Raji (cell line): ENCODE results near the gene CACNA1C.

Experiments used
- POLR2A ChIP-seq: IDR thresholded peaks from 2 replicates; pipeline ENCODE4 v1.6.1; 2011; ENCODE audit warnings: low read depth, low read length, control low read depth; ENCODE audit not compliant: insufficient read depth

Gene CACNA1C

DNA sequence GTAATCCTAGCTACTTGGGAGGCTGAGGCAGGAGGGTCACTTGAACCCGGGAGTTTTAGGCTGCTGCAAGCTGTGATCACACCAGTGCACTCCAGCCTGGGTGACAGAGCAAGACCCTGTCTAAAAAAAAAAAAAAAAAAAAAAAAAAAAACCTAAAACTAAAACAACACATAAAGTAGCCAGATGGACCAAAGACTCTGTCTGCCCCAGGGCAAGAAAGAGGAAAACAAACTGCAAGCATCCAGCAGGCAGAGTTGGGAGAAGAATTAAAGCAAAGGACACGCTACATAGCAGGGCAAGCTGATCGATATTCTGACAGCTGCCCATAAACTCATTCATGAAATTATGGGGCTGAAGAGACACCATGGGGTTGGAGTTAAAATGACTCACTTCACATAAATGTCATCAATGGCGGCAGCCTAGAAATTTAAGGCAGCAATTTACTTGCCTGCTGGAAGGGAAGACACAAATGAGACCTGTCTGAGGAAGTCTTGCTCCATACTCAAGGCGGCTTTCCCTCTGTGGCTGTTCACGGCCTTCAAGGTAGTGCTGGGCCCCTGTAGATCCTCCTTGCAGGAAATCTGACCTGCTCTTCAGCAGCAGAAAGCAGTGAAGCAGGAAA lies 482.9 kb downstream of the CACNA1C start:
- no peak for TF ChIP-seq POLR2A

DNA sequence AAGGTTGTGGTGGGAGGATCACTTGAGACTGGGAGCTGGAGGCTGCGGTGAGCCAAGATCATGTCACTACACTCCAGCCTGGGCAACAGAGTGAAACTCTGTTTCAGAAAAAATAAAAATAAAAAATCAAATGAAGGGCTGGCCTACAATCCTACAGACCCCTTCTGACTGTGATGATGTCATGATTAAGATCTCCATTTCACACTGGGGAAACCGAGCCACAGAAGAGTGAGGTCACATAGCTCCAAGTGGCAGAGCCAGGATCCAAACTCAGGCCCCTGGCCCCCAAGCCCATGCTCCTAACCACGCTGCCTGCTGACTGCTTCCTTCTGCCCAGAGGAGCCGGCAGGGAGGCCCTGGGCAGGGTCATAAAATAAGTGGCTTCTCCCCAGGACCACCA lies 483.9 kb downstream of the CACNA1C start:
- no peak for TF ChIP-seq POLR2A

DNA sequence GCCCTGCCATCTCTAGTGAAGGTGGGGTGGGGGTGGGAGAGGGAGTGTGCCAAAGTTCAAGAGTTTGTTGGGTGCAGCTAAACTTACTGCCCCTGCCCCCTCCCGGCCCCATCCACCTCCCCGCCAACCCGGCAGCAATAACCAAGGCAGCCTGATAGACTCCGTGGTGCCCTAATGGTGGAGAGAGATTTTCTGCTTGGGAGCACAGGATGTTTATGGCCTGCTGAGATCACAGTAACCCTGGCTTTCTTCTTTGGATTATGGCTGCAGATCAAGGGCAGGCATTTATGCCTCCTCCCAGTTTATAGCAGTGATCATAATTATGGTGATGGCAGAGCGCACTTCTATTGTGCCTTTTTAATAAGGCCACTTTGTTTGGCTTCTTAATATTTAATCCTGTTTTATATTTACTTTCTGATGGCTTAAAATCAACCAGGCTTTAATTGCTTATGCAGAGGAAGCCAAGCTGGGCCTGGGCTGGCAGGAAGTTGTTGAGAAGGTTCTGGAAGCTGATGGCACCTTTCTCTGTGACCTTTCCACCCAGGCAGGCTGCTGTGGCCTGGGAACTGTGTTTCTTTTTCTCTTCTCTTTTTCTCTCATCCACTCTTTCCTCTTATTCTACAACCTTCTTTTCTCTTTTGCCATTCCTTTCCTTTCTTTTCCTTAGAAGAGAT lies 485.2 kb downstream of the CACNA1C start:
- no peak for TF ChIP-seq POLR2A

GRCh38 chr12:2539938-2540337 lies 487.2 kb downstream of the CACNA1C start:
- no peak for TF ChIP-seq POLR2A

GRCh38 chr12:2540535-2540941 lies 487.8 kb downstream of the CACNA1C start:
- TF ChIP-seq POLR2A: no peak

DNA sequence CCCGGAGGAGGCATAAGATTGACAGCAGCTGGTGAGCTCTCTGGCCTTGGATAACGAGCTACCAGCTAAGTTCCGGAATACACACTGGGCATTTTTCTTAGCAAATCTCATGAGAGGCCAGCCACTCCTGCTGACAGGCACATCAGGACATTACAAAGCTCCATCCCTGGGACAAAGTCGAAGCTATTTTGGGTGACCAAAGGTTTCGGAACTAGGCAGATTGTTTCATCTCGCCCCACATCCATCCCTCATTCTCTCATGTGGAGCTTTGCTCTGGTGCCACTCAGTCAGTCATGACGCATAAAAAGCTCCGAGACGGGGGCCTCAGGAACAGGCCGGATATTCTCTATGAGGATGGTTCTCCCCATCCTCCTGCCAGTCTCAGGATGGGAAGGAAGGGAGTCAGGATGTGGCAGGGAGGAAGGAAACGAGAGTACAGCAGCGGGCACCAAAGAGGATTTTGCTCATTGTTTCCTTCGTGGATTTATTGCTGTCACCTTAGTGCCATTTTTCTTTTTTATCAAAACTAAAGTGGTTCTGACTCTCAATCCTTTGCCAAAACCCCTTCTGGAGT lies 488.9 kb downstream of the CACNA1C start:
- TF ChIP-seq POLR2A: no peak

DNA sequence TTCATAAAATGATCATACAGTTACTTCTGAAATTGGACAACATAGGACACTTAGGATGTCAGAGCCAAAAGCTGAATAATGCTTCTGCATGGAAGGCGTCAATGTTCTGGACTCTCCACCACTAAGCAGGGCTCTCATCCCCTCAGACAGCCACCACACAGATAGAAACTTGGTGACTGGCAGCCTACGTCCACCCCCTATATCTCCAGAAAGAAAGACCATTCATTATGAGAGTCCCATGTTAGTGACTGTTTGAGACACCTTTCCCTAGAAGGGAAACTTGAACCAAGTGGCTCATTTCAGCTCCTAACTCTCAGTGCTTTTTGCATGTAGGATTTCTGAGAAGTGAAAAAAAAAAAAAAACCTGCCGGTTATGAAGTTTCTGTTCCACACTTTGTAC lies 491.0 kb downstream of the CACNA1C start:
- TF ChIP-seq POLR2A: no peak

- TF ChIP-seq POLR2A: no peak
Measured at GRCh38 chr12:2544230-2544629, 491.4 kb downstream of the CACNA1C start.

DNA sequence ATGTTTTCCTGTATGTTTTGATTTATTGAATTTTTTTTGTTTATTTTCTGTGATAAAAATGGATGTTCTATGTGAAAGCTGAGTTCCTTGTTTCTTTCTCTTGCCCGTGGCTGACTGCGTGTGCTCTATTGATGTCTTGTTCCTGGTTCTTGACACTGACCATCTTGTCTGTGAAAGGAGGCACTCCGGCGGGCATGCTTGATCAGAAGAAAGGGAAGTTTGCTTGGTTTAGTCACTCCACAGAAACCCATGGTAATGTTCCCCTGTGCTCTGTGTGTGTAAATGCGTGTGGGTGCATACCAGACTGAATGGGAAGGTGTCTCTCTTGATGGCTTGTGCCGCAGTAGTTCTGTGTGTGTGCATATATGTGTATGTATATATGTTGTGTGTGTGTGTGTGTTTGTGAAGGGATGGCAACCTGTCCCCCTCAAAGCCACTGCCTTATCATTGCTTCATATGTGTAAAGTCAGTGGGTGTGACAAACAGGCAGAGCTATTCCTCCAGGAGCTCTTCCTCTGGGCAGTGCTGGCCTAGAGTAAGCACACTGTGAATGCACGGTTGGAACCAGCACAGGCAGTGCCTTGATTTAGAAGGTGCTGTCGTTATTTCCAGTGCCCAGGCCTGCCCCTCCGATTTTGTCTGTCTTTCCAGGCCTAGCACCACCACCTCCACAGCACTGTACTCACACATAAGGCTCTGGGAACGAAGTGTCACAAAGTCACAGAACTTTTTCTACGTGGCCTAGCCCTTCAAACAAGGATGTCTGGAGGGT lies 494.7 kb downstream of the CACNA1C start:
- TF ChIP-seq POLR2A: no peak

GRCh38 chr12:2548081-2548480 lies 495.3 kb downstream of the CACNA1C start:
- no peak for TF ChIP-seq POLR2A

GRCh38 chr12:2550561-2551411 lies 498.0 kb downstream of the CACNA1C start:
- TF ChIP-seq POLR2A: no peak

- TF ChIP-seq POLR2A: no peak
Measured at GRCh38 chr12:2551412-2551900, 498.7 kb downstream of the CACNA1C start.

- no peak for TF ChIP-seq POLR2A
Measured at GRCh38 chr12:2552000-2552756, 499.4 kb downstream of the CACNA1C start.

DNA sequence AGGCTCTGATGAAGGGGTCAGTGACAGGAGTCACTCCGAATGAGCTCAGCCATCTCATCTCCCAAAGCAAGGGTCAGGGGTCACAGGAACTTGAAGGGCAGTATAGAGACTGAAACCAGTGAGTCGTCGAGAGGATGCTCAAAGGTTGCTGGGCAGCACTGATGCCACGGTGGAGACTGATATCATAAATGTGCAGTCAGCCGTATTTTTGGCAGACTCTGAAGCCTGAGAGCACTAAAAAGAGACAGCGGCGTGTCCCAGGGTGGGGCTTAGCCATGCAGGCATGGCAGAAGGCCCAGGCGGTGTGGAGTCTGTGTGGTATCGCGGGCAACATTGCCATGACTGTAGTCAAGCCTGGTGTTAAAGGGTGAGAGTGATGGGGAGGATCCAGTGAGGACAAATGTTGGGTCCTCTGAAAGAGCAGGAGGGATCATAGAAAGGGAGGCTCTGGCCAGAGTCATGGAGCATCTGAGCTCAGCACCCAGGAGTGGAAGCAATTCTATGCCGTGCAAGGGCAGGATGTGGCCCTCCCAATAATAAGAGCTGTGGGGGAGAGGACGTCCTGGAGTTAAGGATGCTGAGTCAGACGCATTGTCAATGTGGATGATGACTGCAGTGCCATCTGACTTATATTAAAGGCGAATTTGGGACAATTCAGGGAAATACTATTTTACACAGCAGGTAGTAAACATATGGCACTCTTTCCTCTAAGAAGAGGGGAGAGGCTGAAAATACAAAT lies 500.8 kb downstream of the CACNA1C start:
- TF ChIP-seq POLR2A: no peak
